ENCODE results near the gene TBC1D20.

TBC1D20 gene

DNA sequence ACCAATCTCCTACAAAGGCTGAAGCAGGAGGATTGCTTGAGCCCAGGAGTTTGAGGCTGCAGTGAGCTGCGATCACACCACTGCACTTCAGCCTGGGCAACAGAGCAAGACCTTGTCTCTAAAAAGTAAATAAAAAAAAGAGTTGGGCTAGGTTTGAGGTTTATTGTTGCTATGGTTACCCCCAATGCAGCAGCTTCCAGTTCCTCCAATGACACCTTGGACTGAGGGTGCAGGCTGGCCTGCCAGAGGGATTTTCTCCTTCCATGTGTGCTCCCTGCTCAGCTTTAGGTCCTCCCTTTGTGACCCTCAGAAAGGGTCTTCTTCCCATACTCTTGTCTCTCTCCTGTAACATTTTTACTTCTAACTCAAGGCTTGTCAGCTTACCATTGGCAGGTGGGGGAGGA lies 10.6 kb upstream of the TBC1D20 start:
- TF ChIP-seq, protein P1, sequence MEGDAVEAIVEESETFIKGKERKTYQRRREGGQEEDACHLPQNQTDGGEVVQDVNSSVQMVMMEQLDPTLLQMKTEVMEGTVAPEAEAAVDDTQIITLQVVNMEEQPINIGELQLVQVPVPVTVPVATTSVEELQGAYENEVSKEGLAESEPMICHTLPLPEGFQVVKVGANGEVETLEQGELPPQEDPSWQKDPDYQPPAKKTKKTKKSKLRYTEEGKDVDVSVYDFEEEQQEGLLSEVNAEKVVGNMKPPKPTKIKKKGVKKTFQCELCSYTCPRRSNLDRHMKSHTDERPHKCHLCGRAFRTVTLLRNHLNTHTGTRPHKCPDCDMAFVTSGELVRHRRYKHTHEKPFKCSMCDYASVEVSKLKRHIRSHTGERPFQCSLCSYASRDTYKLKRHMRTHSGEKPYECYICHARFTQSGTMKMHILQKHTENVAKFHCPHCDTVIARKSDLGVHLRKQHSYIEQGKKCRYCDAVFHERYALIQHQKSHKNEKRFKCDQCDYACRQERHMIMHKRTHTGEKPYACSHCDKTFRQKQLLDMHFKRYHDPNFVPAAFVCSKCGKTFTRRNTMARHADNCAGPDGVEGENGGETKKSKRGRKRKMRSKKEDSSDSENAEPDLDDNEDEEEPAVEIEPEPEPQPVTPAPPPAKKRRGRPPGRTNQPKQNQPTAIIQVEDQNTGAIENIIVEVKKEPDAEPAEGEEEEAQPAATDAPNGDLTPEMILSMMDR (conservative IDR thresholded peaks at IDR 0.05; ENCODE audit: low read length), result no peak
- DNase-seq (ENCODE audit: low read depth), result no peak
- H3K4me3 ChIP-seq (ENCODE audit: low read length), result no peak overlapping the region

DNA sequence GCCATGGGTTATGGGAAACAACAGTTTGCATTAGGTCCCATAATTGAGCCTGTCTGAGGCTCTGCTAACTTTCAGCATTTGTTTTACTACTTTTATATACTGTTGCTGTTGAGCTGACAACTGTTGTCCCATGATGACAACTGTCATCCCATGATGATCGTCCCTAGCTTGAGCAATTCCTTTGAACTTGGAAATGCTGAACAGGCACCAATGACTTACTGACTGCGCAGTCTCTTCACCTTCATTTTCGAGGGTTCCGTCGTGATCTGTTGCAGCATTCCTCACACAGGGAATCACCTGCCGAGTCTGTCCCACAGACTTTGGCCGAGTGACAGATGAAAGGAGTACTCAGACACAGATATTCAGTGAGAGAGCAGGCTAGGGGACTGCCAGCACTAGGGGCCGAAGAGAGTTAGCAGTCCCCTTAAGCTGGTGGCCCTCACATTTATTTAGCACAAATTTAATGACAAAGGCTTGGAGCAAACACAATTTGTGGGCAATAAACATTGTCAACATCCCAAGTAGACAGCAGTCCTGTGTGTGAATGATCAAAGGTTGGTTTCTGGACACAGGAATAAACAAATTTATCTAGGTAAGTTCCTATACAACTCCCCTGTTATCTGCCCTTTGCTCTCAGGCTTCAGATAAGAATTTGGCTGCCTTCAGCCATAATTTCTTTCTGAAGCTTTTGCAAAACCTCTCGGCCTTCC lies 10.0 kb upstream of the TBC1D20 start:
- no peak for DNase-seq (ENCODE audit: low read depth)
- TF ChIP-seq, protein P1 (conservative IDR thresholded peaks at IDR 0.05; ENCODE audit: low read length), result no peak
- H3K4me3 ChIP-seq (ENCODE audit: low read length), result no peak overlapping the region

DNA sequence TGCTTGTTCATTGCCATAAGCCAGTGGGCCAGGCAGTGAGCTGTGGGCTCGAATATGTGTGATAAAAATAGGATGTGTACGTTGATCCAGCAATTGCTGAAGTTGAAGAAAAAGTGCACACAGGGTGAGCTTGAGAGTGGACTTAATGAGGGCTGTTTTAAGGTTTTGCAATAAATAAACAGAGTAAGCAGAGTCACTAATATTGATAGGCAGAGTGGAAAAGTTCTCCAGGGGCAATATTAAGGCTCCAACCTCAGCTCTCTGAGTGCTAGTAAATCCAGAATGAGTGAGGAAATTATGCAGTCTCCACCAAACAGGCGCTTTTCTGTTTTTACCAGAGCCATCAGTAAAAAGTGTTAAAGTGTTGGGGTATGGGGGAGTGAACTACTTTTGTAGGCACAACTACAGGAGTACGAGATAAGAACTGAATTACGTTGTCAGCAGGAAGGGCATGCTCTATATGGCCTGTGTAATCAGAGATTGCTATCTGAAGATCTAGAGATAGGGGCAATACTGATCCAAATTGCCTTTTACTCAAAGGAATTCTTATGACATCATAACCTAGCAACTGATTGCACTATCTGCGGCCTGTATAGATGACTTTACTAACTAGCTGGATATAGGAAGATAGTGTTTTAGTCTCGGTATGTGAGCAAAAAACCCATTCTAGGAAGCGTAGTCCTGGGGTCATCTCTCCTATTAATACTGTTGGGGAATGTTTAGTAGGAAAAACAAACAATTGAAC lies 7.6 kb upstream of the TBC1D20 start:
- TF ChIP-seq, protein P1 (conservative IDR thresholded peaks at IDR 0.05; ENCODE audit: low read length), result no peak
- no peak overlapping the region for H3K4me3 ChIP-seq (ENCODE audit: low read length)
- no peak for DNase-seq (ENCODE audit: low read depth)

DNA sequence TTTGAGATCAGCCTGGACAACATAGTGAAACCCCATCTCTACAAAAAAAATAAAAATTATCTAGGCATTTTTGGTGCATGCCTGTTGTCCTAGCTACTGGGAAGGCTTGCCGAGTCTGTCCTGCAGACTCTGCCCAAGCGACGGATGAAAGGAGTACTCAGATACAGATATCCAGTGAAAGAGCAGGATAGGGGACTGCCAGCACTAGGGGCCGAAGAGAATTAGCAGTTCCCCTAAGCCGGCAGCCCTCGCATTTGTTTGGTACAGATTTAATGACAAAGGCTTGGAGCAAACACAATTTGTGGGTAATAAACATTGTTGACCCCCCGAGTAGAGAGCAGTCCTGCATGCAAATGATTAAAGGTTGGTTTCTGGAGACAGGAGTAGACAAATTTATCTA lies 5.4 kb upstream of the TBC1D20 start:
- no peak for DNase-seq (ENCODE audit: low read depth)
- TF ChIP-seq, protein P1 (conservative IDR thresholded peaks at IDR 0.05; ENCODE audit: low read length), result no peak
- H3K4me3 ChIP-seq (ENCODE audit: low read length), result no peak overlapping the region

DNA sequence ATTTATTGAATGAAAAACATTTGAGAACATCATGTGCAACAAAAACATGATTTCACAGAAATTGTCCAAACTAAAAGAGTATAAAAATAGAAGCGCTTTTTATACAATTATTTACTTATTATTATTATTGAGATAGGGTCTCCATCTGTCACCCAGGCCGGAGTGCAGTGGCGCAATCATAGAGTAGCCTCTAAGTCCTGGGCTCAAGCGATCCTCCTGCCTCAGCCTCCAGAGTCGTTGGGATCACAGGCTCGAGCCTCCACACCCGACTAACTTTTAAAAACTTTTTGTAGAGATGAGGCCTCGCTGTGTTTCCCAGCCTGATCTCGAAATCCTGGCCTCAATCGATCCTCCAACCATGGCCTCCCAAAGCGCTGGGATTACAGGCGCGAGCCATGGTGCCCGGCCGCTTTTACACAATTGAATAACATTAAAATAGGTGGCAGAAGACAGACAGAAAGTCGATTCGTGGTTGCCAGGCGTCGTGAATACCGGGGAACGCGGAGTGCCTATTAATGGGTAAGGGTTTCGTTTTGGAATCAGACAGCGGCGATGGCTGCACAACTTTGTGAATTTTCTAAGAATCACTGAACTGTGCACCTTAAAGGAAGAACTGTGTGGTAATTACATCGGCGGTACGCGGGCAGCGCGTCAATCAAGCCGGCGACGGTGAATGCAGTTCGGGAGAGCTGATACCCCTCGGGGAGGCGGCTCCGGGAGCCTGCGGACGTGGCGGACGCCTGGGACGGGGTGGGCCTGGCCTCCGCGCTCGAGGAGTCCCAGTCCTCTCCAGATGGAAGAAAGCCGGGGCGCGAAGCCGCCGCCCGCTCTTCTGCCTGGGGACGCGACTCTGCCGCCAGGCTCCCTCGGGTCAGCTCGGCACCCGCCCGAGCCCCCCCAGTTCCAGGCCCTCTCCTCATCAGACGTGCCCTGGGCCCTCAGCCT lies 807 bp downstream of the TBC1D20 start:
- TF ChIP-seq, protein P1 (conservative IDR thresholded peaks at IDR 0.05; ENCODE audit: low read length), result no peak
- peak; percentile 56 for DNase-seq (ENCODE audit: low read depth)
- peak overlapping the region; percentile 85 for H3K4me3 ChIP-seq (ENCODE audit: low read length)

DNA sequence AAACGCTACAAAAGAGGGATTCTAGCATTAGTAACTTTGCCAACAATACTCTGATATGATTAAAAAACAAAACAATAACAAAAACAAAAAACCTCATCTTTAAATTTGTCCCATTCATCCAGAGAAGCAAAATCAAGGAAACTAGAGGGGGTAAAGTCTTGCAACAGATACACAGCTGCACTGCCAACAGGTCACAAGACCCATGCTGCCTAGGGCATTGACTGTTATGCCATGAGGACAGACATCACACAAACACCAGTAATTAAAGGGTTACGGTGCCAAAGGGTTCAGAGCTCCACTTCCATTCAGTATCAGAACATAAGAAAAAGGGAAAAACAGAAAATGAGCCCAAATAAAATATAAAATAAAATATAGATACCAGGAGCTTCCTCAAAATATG lies 1.6 kb downstream of the TBC1D20 start:
- H3K4me3 ChIP-seq (ENCODE audit: low read length), result peak overlapping the region; percentile 85
- TF ChIP-seq, protein P1 (conservative IDR thresholded peaks at IDR 0.05; ENCODE audit: low read length), result no peak
- peak; percentile 48 for DNase-seq (ENCODE audit: low read depth)
